HG02759 (cell line): Measurements from ENCODE around the gene GATAD2B.
"Not testable (repeated sequence)": the region's sequence is repeated elsewhere in the genome, so short reads cannot be mapped to it uniquely, and the experiment has no call there.

Experiments
- ATAC-seq: cut with Tn5 transposase; IDR thresholded peaks from one replicate; pipeline ENCODE4 v1.9.1; 2021; ENCODE audit warnings: mild to moderate bottlenecking, moderate library complexity; ENCODE audit not compliant: unreplicated experiment

GATAD2B gene

GRCh38 chr1:153932156-153933131 lies 9.7 kb upstream of the GATAD2B start:
- ATAC-seq, result no peak

DNA sequence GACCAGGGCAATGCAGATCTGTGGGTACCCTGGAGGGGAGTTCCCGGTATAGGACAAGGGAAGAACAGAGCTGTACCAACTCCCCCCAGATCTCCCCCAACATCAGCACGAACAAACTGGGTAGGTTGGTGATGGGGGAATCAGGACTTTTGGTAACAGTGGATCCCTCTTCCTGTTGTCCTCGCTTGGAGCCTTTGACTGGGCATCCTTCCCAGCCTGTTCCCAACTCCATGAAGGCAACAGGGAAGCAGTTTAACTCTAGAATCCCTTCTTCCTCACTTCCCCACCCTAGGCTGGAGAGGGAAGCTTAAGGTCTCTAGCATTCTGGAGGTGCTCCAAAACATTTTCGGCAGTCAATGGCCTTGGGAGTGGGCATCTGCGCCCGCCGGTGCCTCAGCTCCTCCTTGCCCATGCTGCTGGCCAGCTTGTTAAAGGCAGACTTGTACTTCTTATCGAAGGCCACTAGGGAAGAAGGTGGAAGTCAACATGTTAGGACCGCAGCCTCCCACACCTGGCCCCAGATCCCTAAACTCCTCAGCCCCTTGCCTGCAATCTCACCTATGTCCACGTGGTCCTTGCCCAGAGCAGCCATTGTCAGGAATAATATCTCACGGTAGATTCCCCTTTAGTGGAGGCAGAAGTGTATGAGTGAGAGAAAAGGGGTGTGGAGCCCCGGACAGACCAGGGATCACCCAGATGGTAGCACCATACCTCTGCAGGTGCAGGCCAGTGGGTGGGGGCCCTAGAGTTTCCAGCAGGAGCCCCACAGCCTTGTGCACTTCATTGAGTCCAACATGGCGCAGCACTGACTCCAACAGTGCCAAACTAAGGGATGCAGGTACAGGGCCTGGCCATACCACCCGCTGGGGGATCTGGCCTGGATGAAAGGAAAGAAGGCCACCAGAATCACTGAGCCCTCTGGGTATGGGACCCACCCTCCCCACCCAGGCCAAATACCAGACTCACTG lies 7.5 kb upstream of the GATAD2B start:
- ATAC-seq, result no peak

- no peak for ATAC-seq
Measured at GRCh38 chr1:153929426-153929825, 6.7 kb upstream of the GATAD2B start.

DNA sequence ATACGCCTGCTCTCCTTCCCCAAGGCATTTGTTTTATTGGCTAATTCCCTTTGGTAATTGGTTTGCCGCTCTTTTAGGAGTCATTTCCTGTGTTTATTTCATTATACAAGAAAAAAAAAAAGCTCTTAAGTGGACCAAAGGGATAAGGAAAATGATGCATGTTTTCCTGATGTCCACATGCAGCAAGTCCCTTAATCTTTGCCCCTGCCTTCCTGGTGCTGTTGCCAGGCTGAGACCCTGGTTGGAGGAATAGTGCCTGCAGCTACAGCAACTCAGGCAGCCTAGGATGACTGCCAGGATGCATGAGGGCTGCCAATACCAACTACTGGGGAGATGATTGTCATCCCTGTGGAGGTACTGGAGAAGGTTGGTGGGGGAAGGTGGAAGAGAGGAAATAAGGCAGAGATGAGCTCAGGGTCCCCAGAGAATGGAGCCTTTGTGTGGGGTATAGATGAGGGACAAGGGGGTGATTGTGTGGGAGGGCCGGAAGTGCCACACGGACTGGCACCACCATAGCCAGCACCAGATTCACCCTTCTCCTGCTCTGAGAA lies 6.1 kb upstream of the GATAD2B start:
- ATAC-seq, result no peak

- ATAC-seq, result no peak
Measured at GRCh38 chr1:153928245-153928644, 5.5 kb upstream of the GATAD2B start.

DNA sequence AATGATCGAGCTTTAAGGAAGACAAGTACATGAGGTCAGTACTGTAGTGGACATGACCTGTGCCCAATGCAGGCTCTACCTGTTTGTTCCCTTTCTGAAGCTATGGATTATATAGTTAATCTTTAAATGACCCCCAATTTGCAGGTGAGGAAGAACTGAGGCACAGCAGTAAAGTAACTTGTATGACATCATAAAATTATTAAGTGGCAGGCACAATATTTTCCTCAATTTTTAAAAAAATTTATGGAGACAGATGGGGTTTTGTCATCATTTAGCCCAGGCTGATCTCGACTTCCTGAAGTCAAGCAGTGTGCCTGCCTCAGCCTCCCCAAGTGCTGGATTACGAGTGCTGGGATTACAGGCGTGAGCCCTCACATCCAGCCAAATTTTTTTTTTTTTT lies 3.6 kb upstream of the GATAD2B start:
- no peak for ATAC-seq

- ATAC-seq, result peak; percentile 38
Measured at GRCh38 chr1:153922076-153922971, 448 bp downstream of the GATAD2B start.

DNA sequence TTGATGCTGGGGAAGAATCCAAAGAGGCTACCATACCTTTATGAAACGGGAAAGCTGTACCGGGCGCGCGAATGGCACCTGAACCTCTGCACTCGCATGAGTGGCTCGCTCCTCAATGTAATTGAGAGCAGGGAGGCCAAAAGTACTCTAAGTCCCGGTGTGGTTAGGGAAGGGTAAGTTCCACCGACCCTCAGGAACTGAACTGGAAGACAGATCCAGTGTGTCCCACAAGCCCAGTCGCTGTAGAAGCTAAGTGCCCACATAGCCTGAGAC lies 1.0 kb downstream of the GATAD2B start:
- ATAC-seq, result no peak

DNA sequence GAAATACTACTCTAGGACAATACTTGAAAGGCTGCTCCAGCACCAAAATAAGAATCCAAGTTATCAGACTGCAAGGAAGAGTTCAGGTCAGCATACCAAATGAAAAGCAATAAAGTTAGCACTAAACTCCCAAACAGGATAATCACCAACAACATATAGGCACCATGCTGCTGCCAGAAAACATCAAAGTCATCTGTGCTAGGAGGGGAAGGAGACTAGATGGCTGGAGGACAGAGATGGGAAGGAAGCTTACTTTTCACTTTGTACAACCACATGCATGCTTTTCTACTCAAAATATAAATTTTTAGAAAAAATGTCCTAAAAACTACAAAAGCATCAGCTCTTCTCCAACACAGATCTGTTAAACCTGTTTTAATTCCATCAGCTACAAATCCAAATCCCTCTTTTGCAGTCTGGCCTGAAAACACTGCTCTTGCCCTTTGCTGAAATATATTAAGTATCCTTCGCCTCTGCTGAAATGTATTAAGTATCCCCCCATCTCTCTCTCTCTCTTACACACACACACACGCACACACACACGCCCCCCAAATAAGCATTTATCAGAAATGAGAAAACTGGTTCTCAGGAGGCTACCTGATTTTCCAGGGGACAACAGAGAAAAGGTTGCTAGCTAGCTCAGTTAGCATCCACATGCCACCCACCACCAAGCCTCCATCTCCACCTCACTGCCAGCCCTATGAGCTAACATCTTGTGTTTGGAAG lies 1.5 kb downstream of the GATAD2B start:
- no peak for ATAC-seq

DNA sequence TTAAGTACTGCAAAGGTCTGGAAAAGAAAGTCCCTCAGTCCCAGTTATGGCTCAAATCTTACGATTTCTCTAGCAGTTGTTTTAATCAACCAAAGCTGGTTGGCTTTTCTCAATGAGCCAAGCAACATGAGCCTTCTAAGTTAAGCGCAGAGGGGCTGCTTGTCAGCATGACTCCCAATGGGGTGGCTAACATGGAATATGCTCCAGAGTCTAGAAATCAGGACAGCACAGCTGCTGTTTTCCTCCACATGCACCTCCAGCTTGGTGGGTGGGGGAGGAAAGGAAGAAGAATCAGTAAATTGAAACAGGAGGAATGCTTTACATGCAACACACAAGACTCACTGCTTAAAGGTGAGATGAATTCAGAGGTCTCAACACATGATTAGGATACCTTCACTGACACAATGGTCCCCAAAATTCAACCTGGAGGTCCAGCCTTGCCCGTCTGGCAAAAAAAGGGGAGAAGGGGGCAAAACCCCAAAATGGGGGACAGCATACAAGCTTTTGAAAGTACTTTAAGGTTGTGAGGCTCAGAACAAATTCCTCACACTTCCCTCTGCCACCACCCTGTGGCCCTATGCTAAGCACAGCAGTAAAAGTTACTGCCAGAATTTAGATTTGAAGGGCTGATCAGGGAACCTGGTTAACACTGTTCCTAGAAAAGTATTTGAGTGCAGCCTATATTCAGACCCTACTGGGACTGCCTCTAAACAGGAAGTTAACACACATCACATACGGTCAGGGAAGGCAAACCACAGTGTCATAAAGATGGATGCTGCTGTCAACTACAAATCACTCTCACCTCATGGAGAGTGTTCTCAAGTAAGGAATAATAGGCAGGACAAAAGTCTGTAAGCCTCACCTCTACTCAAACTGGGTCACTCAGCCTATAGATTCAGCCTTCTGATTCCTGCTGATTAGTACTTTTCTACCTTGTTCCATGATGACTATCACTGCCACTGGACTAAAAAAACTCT lies 2.6 kb downstream of the GATAD2B start:
- ATAC-seq, result no peak

- no peak for ATAC-seq
Measured at GRCh38 chr1:153916297-153916696, 6.5 kb downstream of the GATAD2B start.

DNA sequence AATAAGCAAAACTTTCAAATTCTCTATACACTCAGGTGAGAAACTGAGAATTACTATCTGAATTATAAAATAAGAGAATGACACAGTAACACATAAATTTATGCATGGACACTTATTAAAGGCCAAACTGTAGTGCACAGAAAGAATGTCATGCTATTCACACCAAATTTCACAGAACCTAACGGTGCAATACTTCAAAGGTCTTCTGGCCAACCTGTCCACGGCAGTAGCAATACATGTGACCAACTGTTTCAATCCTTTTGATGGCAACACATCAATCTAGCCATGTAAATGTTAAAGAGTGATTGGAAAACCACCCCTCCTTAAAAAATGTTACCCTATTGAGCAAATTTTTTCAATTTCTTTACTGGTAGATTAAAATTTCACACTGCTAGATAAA lies 10.4 kb downstream of the GATAD2B start:
- ATAC-seq, result no peak

DNA sequence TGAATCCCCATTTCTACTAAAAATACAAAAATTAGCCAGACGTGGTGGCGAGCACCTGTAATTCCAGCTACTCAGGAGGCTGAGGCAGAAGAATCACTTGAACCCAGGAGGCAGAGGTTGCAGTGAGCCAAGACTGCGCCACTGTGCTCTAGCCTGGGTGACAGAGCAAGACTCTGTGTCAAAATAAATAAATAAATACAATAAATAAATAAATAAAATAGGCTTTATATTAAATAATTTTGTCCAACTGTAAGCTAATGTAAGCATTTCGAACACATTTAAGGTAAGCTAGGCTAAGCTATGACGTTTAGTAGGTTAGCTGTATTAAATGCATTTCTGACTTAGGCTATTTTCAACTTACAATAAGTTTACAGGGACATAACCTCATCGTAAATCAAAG lies 12.2 kb downstream of the GATAD2B start:
- not testable (repeated sequence) for ATAC-seq

GRCh38 chr1:153908071-153908470 lies 14.7 kb downstream of the GATAD2B start:
- no peak for ATAC-seq

DNA sequence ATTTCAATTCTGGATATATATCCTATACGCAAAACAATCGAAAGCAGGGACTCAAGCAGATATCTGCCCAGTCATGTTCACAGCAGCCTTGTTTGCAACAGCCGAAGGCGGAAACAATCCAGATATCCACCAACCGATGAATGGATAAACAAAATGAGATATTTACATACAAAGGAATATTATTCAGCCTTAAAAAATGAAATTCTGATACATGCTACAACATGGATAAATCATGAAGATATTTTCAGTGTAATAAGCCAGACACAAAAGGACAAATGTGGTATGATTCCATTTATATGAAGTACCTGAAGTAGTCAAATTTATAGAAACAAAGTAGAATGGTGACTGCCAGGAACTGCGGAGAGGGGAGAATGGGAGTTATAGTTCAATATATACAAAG lies 15.6 kb downstream of the GATAD2B start:
- ATAC-seq, result no peak

DNA sequence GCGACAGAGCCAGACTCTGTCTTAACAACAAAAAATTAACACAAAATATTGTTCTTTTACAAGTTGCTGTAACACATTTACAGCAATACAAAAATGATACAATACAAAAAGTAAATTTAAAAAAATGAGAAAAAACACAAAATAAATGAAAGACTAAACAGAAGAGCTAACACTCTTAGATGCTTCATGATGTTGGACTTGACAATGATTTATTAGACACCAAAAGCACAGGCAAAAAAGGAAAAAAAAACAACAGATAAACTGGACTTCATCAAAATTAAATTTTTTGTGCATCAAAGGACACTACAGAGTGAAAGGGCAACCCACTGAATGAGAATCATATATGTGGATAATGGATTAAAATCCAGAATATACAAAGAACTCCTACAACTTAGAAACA lies 16.4 kb downstream of the GATAD2B start:
- ATAC-seq, result no peak

GRCh38 chr1:153905908-153906307 lies 16.9 kb downstream of the GATAD2B start:
- not testable (repeated sequence) for ATAC-seq

GRCh38 chr1:153903841-153904455 lies 18.8 kb downstream of the GATAD2B start:
- no peak for ATAC-seq
